SK-N-SH (cell line): Measurements from ENCODE around the gene ARL14EP. TPM values are rescaled to one million over a fixed set of nuclear protein-coding genes. Genes with fewer than 3 reads are reported as not detected.

ENCODE experiments used
- CTCF ChIA-PET: fragments of 300-600, 350-600 bp; formaldehyde crosslinking; extraction: SDS; loops from one replicate; lab custom pipeline; 2021; lab: Yijun Ruan, JAX
- POLR2A ChIA-PET: fragments of 350-600 bp; sonication (Branson Sonifier 250); formaldehyde crosslinking; extraction: SDS; loops from one replicate; lab custom pipeline; 2020; ENCODE audit warnings: antibody characterized with exemption, inconsistent platforms; lab: Yijun Ruan, JAX
- DNase-seq: peaks from one replicate; pipeline ENCODE4 v3.0.0; 2012
- H2AFZ ChIP-seq: fragments of 200-600 bp; sonication (generic); 2 replicates; pipeline ENCODE4 v1.8.1; 2016; ENCODE audit warnings: antibody characterized with exemption, mild to moderate bottlenecking, low read depth
- H3F3A ChIP-seq: fragments of 200-600 bp; sonication (generic); replicated peaks from 2 replicates; pipeline ENCODE3; 2016; ENCODE audit warnings: antibody characterized with exemption, mild to moderate bottlenecking; ENCODE audit not compliant: insufficient read depth
- H3K27ac ChIP-seq, 2 experiments: fragments of 200-500 bp in 1 of 2; fragments of 200-600 bp in 1 of 2; sonication (Bioruptor generic) in 1 of 2; sonication (generic), shearing (Covaris generic) in 1 of 2; 2 replicates each; pipeline versions ENCODE4 v1.5.1 to v1.6.1; 2014 to 2016; ENCODE audit warnings: low read depth in 2 of 2, inconsistent platforms in 1 of 2, low read length in 1 of 2, mild to moderate bottlenecking in 1 of 2, mixed read lengths in 1 of 2
- H3K27me3 ChIP-seq: fragments of 200-600 bp; sonication (generic), shearing (Covaris generic); 2 replicates; pipeline ENCODE4 v1.6.1; 2016; ENCODE audit warnings: mixed run types; ENCODE audit not compliant: insufficient read depth
- H3K36me3 ChIP-seq, 2 experiments: fragments of 200-500 bp in 1 of 2; fragments of 200-600 bp in 1 of 2; sonication (Bioruptor generic) in 1 of 2; sonication (generic) in 1 of 2; replicated peaks in 1 of 2; 2 replicates each; pipeline versions ENCODE3 to v1.5.1; 2014 to 2016; ENCODE audit warnings: low read length in 1 of 2, mild to moderate bottlenecking in 1 of 2; ENCODE audit not compliant: insufficient read depth in 2 of 2, control insufficient read depth in 1 of 2
- H3K4me1 ChIP-seq, 2 experiments: fragments of 200-500 bp in 1 of 2; fragments of 200-600 bp in 1 of 2; sonication (Bioruptor generic) in 1 of 2; sonication (generic), shearing (Covaris generic) in 1 of 2; 2 replicates each; pipeline versions ENCODE4 v1.5.1 to v1.6.1; 2014 to 2016; ENCODE audit warnings: low read depth in 1 of 2, low read length in 1 of 2, mixed run types in 1 of 2; ENCODE audit not compliant: insufficient read depth in 2 of 2, control insufficient read depth in 1 of 2
- H3K4me2 ChIP-seq: fragments of 200-600 bp; sonication (generic), shearing (Covaris generic); 2 replicates; pipeline ENCODE4 v1.6.1; 2017; ENCODE audit warnings: mixed run types
- H3K4me3 ChIP-seq, 2 experiments: fragments of 200-500 bp in 1 of 2; fragments of 200-600 bp in 1 of 2; sonication (Bioruptor generic) in 1 of 2; sonication (generic), shearing (Covaris generic) in 1 of 2; 2 replicates each; pipeline versions ENCODE4 v1.5.1 to v1.8.1; 2014 to 2016; ENCODE audit warnings: low read depth in 2 of 2, inconsistent platforms in 1 of 2, low read length in 1 of 2, mild to moderate bottlenecking in 1 of 2, mixed read lengths in 1 of 2, moderate library complexity in 1 of 2
- H3K79me2 ChIP-seq: fragments of 200-600 bp; sonication (generic); 2 replicates; pipeline ENCODE4 v1.8.1; 2017; ENCODE audit warnings: mild to moderate bottlenecking; ENCODE audit not compliant: insufficient read depth
- H3K9ac ChIP-seq: fragments of 200-600 bp; sonication (generic); 2 replicates; pipeline ENCODE4 v1.6.1; 2017; ENCODE audit warnings: mixed run types
- H3K9me2 ChIP-seq: fragments of 200-600 bp; sonication (generic); 2 replicates; pipeline ENCODE4 v1.6.1; 2017; ENCODE audit warnings: mixed run types
- H3K9me3 ChIP-seq: fragments of 200-600 bp; sonication (generic); 2 replicates; pipeline ENCODE4 v1.6.1; 2017; ENCODE audit warnings: mixed run types, mild to moderate bottlenecking, moderate library complexity
- H4K20me1 ChIP-seq: fragments of 200-600 bp; sonication (generic); 2 replicates; pipeline ENCODE4 v1.6.1; 2017; ENCODE audit warnings: mild to moderate bottlenecking, mixed run types; ENCODE audit not compliant: insufficient read depth
- CHD2 ChIP-seq: fragments of 150-350 bp; IDR thresholded peaks from 2 replicates; pipeline ENCODE4 v1.6.1; 2018; ENCODE audit warnings: low read length; ENCODE audit not compliant: partially characterized antibody
- CTCF ChIP-seq: fragments of 200-600 bp; sonication (generic); IDR thresholded peaks from 2 replicates; pipeline ENCODE4 v1.6.1; 2017; ENCODE audit warnings: antibody characterized with exemption, mild to moderate bottlenecking, moderate library complexity
- ELF1 ChIP-seq: IDR thresholded peaks from 2 replicates; pipeline ENCODE4 v1.4.0; 2012
- EP300 ChIP-seq, 2 experiments: IDR thresholded peaks; 2 replicates each; pipeline versions ENCODE4 v1.4.0 to v1.6.1; 2012; ENCODE audit warnings: borderline replicate concordance in 1 of 2, low read depth in 1 of 2, low read length in 1 of 2
- EZH2phosphoT487 ChIP-seq: fragments of 200-600 bp; sonication (generic); IDR thresholded peaks from 2 replicates; pipeline ENCODE4 v1.6.1; 2017; ENCODE audit warnings: low read depth, mixed run types, mild to moderate bottlenecking, antibody characterized with exemption, moderate library complexity, borderline replicate concordance
- FOXJ3 ChIP-seq: sonication (generic); formaldehyde crosslinking; IDR thresholded peaks from 2 replicates; pipeline ENCODE4 v1.5.1; 2020; ENCODE audit warnings: mild to moderate bottlenecking, missing genetic modification reagents
- GATA2 ChIP-seq: sonication (generic); formaldehyde crosslinking; IDR thresholded peaks from 2 replicates; pipeline ENCODE4 v1.5.0; 2020; ENCODE audit warnings: mild to moderate bottlenecking, missing genetic modification reagents
- JUND ChIP-seq: IDR thresholded peaks from 2 replicates; pipeline ENCODE4 v1.4.0; 2012
- MEF2A ChIP-seq: IDR thresholded peaks from 2 replicates; pipeline ENCODE4 v1.4.0; 2012; ENCODE audit warnings: low read depth, borderline replicate concordance
- MXI1 ChIP-seq: IDR thresholded peaks from 2 replicates; pipeline ENCODE4 v1.6.1; 2012; ENCODE audit warnings: mild to moderate bottlenecking, low read depth, low read length, improper control_type of control experiment
- PBX3 ChIP-seq: IDR thresholded peaks from 2 replicates; pipeline ENCODE4; 2012
- RCOR1 ChIP-seq: fragments of 150-350 bp; IDR thresholded peaks from 2 replicates; pipeline ENCODE4 v1.6.1; 2017; ENCODE audit warnings: antibody characterized with exemption, low read length
- REST ChIP-seq: IDR thresholded peaks from 2 replicates; pipeline ENCODE4 v1.6.1; 2012; ENCODE audit warnings: mild to moderate bottlenecking, low read depth, low read length, moderate library complexity
- RFX5 ChIP-seq: IDR thresholded peaks from 2 replicates; pipeline ENCODE4 v1.6.1; 2012; ENCODE audit warnings: mild to moderate bottlenecking, improper control_type of control experiment, low read length
- RXRA ChIP-seq: IDR thresholded peaks from 2 replicates; pipeline ENCODE4 v1.4.0; 2012; ENCODE audit warnings: low read depth, mild to moderate bottlenecking, borderline replicate concordance
- TCF12 ChIP-seq: IDR thresholded peaks from 2 replicates; pipeline ENCODE4 v1.4.0; 2012
- TEAD4 ChIP-seq: IDR thresholded peaks from 2 replicates; pipeline ENCODE4 v1.4.0; 2012; ENCODE audit warnings: mild to moderate bottlenecking, borderline replicate concordance; ENCODE audit not compliant: insufficient read depth
- USF1 ChIP-seq: IDR thresholded peaks from 2 replicates; pipeline ENCODE4 v1.4.0; 2012; ENCODE audit warnings: low read depth, borderline replicate concordance
- YY1 ChIP-seq: IDR thresholded peaks from 2 replicates; pipeline ENCODE4 v1.4.0; 2012; ENCODE audit warnings: low read depth, mild to moderate bottlenecking
- WGBS: methylation state at CpG from one replicate; pipeline ENCODE4 v1.1.6; 2017; ENCODE audit warnings: low lambda C conversion rate; 5-methylcytosine and 5-hydroxymethylcytosine counted together
- polyA plus RNA-seq, 3 experiments: library from polyadenylated mRNA; depleted of rRNA; stranded (reverse); fragments of >200 nt; gene quantifications; 2 replicates each; pipeline ENCODE4 v1.2.3, GENCODE V29; 2012

ARL14EP gene
- polyA plus RNA-seq, 1 of the 3 experiments (the other 2 are of a cell fraction), result 7.0 TPM

- POLR2A ChIA-PET, result interaction anchor here (1.0 kb wide), 1 partner anchor 25 kb away, joined by 3 read pairs; the partner anchor contains the start of gene ARL14EP
- Histone ChIP-seq H2AFZ (no peak overlapping the region), H3K36me3 (no peaks in the 10 kb centered on the region), H3K4me2 (no peak overlapping the region), H3K79me2 (no peaks in the 10 kb centered on the region), H3K9ac (no peak overlapping the region), H3K27me3 (no peaks in the 10 kb centered on the region; the same call in 1 of the 2 replicates), H3K9me2 (no peaks in the 10 kb centered on the region), H3K9me3 (no peaks in the 10 kb centered on the region), H3K4me1 (no peaks in the 10 kb centered on the region; a peak in 1 of 4 replicates)
- CTCF ChIA-PET, result interaction anchor here (1.4 to 2.7 kb wide), 4 partner anchors 14 to 567 kb away, joined by 3 to 8 read pairs (median 6); no protein-coding TSS in a partner anchor
- TF ChIP-seq CTCF (no peak), EZH2phosphoT487 (no peak), TCF12 (no peak), ELF1 (no peak), USF1 (no peak), YY1 (no peak), REST (no peak), RFX5 (no peak), FOXJ3 (CRISPR knock-in tag) (no peak), JUND (no peak), CHD2 (no peak)
- TF ChIP-seq, all 33 proteins: peak for 0
- H3K4me3 ChIP-seq, result no peak overlapping the region
- H4K20me1 ChIP-seq, result no peaks in the 10 kb centered on the region
- peaks cover 6% of the 10 kb centered on the region for H3F3A ChIP-seq
- H3K27ac ChIP-seq, result no peak overlapping the region
- no peak for DNase-seq
These were observed 25.1 kb downstream of the ARL14EP start for GRCh38 chr11:30348035-30348434.

GRCh38 chr11:30349885-30350284, 27.0 kb downstream of the ARL14EP start:
- Histone ChIP-seq H3K27me3 (no peaks in the 10 kb centered on the region; the same call in 1 of the 2 replicates), H3K4me3 (no peak overlapping the region), H3K9ac (no peak overlapping the region), H3K4me1 (no peaks in the 10 kb centered on the region; a peak in 1 of 4 replicates), H3K79me2 (no peaks in the 10 kb centered on the region), H2AFZ (no peak overlapping the region), H3F3A (peaks cover 2% of the 10 kb centered on the region), H3K9me3 (no peaks in the 10 kb centered on the region), H3K36me3 (no peaks in the 10 kb centered on the region), H3K4me2 (no peak overlapping the region), H4K20me1 (no peaks in the 10 kb centered on the region), H3K27ac (no peak overlapping the region), H3K9me2 (no peaks in the 10 kb centered on the region)
- 71% methylated on average over 3 of the region's 3 CpGs for WGBS
- ChIA-PET CTCF (interaction anchor here (2.1 kb wide), 1 partner anchor 565 kb away, joined by 7 read pairs; no protein-coding TSS in a partner anchor), POLR2A (no interaction called here)
- no peak for DNase-seq
- TF ChIP-seq CTCF (no peak), TEAD4 (no peak), MXI1 (no peak), MEF2A (no peak), YY1 (no peak), RXRA (no peak), EP300 (IDR thresholded peaks at IDR 0.05; ENCODE audit: borderline replicate concordance in 1 of 2, low read depth in 1 of 2, low read length in 1 of 2) (no peak), PBX3 (no peak), JUND (no peak), RCOR1 (no peak), ELF1 (no peak), GATA2 (CRISPR knock-in tag) (no peak)
